ENCODE results near the gene MLLT10.
"Not testable (repeated sequence)": the region's sequence is repeated elsewhere in the genome, so short reads cannot be mapped to it uniquely, and the experiment has no call there.

The MLLT10 gene

DNA sequence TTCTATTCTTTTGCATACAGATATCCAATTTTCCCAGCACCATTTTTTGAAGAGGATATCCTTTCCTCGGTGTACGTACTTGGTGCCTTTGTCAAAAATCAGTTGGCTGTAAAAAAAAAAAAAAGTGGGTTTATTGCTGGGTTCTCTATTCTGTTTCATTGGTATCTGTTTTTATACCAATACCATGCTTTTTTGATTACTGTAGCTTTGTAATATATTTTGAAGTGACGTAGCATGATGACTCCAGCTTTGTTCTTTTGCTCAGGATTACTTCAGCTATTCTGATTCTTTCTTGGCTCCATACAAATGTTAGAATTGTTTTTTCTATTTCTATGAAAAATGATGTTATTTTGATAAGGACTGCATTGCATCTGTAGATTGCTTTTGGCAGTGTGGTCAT, 165.5 kb downstream of the MLLT10 start:
- Histone ChIP-seq H3K4me2 (no peak overlapping the region), H3K27me3 (no peaks in the 10 kb centered on the region), H3K9ac (no peak overlapping the region), H3K4me1 (peaks cover 21% of the 10 kb centered on the region), H3K36me3 (peaks cover 25% of the 10 kb centered on the region), H3K27ac (no peak overlapping the region), H3K4me3 (no peak overlapping the region), H3K9me3 (peaks cover 32% of the 10 kb centered on the region), H4K20me1 (peaks cover 38% of the 10 kb centered on the region)
- no peak for TF ChIP-seq Cebpa-rat (IDR thresholded peaks at IDR 0.05)

DNA sequence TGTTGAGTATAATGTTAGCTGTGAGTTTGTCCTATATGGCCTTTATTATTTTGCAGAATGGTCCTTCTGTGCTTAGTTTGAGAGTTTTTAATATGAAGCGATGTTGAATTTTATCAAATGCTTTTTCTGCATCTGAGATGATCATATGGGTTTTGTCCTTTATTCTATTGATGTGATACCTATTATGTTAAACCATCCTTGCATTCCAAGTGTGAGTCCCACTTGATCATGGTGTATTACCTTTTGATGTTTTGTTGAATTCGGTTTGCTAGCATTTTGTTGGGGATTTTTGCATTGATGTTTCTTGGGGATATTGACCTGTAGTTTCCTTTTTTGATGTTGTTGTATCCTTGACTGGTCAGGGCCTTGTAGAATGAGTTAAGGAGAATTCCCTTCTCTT, 166.4 kb downstream of the MLLT10 start:
- Histone ChIP-seq H3K36me3 (peaks cover 27% of the 10 kb centered on the region), H3K9ac (no peak overlapping the region), H3K4me1 (peaks cover 21% of the 10 kb centered on the region), H3K27me3 (no peaks in the 10 kb centered on the region), H3K4me2 (no peak overlapping the region), H3K4me3 (no peak overlapping the region), H3K27ac (no peak overlapping the region), H3K9me3 (peaks cover 32% of the 10 kb centered on the region), H4K20me1 (peaks cover 39% of the 10 kb centered on the region)
- no peak for TF ChIP-seq Cebpa-rat (IDR thresholded peaks at IDR 0.05)

DNA sequence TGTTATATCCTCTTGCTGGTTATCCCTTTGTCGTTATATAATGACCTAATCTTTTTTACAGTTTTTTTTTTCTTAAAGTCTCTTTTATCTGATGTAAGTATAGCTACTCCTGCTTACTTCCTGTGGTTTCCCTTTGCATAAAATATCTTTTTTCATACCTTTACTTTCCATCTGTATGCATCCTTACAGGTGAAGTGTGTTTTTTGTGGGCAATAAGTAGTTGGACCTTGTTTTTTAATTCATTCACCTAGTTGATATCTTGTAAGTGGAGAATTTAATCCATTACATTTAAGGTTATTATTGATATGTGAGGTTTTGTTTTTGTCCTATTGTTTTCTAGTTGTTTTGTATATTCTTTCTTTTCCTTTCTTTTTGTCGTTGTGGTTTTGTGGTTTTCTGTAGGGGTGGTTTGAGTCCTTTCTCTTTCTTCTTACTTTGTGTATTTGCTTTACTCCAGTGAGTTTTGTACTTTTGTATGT, 168.6 kb downstream of the MLLT10 start:
- Histone ChIP-seq H3K4me2 (peak overlapping the region; percentile 70), H3K27ac (no peak overlapping the region)

DNA sequence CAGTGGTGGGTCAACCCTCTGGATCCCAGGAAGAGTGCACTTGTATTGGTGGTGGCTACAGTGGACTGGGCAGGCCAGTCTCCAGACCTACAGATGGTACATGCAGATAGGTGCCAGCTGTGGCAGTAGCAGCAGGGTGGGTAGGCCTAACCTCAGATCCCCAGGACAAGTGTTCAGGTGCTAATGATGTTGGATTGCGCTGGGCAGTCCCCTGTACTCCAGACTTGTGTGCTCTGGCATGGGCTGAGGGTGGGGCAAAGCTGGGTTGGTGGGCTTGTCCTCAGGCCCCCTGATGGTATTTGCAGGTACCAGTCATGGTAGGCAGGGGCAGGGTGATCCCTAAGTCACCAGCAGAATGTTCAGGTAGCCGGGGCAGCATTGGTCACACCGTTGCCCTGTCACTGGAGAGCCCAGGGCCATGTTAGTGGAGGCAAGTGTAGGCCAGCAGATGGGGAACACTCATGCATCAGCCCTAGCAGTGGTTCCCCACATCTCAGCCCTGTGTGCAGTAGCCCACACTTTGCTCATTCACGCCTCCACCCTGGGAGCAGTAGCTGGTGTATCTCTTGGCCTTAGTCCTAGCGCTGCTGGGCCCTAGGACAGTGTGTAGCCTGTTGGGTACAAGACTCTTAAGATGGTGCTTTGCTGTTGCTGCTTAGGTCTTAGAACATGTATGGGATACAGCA, 171.3 kb downstream of the MLLT10 start:
- H3K9ac ChIP-seq: no peak overlapping the region
- H3K27me3 ChIP-seq: no peaks in the 10 kb centered on the region
- no peak for TF ChIP-seq Cebpa-rat (IDR thresholded peaks at IDR 0.05)
- peaks cover 15% of the 10 kb centered on the region for H3K9me3 ChIP-seq
- no peak overlapping the region for H3K27ac ChIP-seq
- H4K20me1 ChIP-seq: peaks cover 48% of the 10 kb centered on the region
- H3K36me3 ChIP-seq: peaks cover 39% of the 10 kb centered on the region
- peaks cover 21% of the 10 kb centered on the region for H3K4me1 ChIP-seq
- no peak overlapping the region for H3K4me2 ChIP-seq
- no peak overlapping the region for H3K4me3 ChIP-seq

More for the DNA sequence above, 168.6 kb downstream of the MLLT10 start:
- Histone ChIP-seq H3K9me3 (peaks cover 32% of the 10 kb centered on the region), H3K9ac (no peak overlapping the region), H3K4me1 (peaks cover 21% of the 10 kb centered on the region), H3K36me3 (peaks cover 36% of the 10 kb centered on the region), H3K27me3 (no peaks in the 10 kb centered on the region), H4K20me1 (peaks cover 48% of the 10 kb centered on the region), H3K4me3 (no peak overlapping the region)
- TF ChIP-seq Cebpa-rat (IDR thresholded peaks at IDR 0.05): no peak

DNA sequence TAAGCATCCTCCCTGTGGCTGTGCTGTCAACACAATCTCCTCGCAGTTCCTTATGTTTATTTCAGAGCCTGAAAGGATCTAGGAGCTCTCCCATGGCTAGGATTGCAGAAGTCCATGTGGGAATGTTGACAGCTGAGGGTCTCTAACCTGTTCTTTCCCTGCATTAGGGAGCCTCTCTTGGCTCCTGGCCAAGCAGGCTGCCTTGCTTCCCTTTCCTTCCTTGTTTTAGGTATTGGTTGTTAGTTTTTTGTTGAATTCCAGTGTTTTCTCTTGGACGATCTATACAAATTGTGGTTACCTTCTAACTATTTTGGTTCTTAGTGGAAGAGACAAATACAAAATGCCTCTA, 171.8 kb downstream of the MLLT10 start:
- Histone ChIP-seq H3K4me2 (no peak overlapping the region), H3K27me3 (no peaks in the 10 kb centered on the region), H3K4me1 (peaks cover 21% of the 10 kb centered on the region), H4K20me1 (peaks cover 48% of the 10 kb centered on the region), H3K4me3 (no peak overlapping the region), H3K36me3 (peaks cover 39% of the 10 kb centered on the region), H3K27ac (no peak overlapping the region), H3K9me3 (peaks cover 10% of the 10 kb centered on the region), H3K9ac (no peak overlapping the region)
- no peak for TF ChIP-seq Cebpa-rat (IDR thresholded peaks at IDR 0.05)

DNA sequence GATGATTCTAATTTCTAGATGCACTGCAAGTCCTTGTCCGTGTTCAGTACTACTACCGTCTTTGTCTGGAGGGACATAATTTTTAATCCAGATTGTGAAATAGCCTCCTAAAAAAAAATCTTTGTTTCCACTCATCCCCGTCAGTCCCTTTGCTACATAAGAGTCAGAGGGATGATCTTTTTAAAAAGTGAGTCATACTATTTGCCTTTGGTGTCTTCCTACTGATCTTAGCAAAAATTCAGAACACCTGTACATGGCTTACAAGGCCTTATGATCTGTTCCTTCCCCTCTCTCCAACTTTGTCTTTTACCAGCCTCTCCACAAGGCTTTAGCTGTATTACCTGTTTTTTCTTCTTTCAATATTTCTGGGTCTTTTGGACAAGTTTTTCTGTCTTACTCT, 173.5 kb downstream of the MLLT10 start:
- no peak overlapping the region for H3K9ac ChIP-seq
- peaks cover 49% of the 10 kb centered on the region for H3K36me3 ChIP-seq
- no peak overlapping the region for H3K27ac ChIP-seq
- TF ChIP-seq Cebpa-rat (IDR thresholded peaks at IDR 0.05): no peak
- H3K4me1 ChIP-seq: peaks cover 17% of the 10 kb centered on the region
- peaks cover 35% of the 10 kb centered on the region for H4K20me1 ChIP-seq
- no peak overlapping the region for H3K4me3 ChIP-seq
- no peaks in the 10 kb centered on the region for H3K27me3 ChIP-seq
- H3K9me3 ChIP-seq: no peaks in the 10 kb centered on the region
- no peak overlapping the region for H3K4me2 ChIP-seq

DNA sequence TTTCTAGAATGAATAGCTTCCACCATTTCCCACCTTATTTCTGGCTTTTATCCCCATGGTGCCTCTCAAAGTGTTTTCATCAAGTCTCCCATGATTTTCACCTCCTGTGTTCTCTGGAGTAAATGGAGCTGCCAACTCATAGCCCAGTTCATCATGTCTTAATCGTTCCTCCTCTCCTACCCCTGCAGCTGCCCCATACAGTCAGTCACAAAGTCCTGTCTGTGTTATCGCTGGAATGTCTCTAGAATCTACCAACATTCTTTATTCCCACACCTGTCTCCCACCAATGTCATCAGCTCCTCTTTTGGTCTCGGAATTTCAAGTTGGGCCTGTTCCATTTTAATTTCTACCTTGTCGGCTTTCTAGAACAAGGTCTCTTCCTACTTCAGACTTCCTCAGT, 178.9 kb downstream of the MLLT10 start:
- Histone ChIP-seq H3K4me3 (no peak overlapping the region), H3K9me3 (no peaks in the 10 kb centered on the region), H3K9ac (no peak overlapping the region), H3K4me2 (no peak overlapping the region), H3K4me1 (no peaks in the 10 kb centered on the region), H3K27me3 (no peaks in the 10 kb centered on the region), H4K20me1 (0 out of 2 replicates have a peak, but pooled peaks cover 7% of the 10 kb centered on the region), H3K36me3 (peaks cover 70% of the 10 kb centered on the region), H3K27ac (no peak overlapping the region)
- no peak for TF ChIP-seq Cebpa-rat (IDR thresholded peaks at IDR 0.05)

DNA sequence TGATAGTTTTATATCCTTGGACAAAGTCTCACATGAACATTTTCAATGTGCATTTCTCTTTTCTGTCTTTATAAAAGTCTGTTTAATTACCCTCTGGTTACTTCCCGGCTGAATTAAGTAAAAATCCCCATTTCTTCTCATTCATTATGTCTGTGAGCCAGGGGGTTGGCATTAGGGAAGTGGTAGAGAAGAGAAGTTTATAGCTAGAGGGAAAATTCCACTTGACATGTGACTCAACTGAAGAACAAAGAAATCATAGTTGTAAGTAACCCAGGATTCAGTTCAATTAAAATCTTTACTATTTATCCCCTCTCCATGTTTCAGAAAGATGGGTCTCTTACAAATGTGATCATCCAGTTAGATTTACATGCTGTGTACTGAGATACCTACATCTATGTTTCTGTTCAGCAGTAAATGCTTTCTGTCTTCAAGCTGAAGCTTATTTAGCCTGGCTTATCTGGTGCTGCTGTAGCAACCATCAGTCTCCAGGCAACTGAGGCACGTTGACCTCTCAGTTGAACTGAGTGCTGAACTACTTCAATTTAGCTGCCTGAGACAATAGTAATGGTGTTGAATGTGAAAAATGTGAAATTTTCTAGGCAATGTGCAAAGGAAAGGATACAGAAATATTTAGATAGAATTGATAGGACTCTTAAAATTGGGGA, 181.6 kb downstream of the MLLT10 start:
- no peak overlapping the region for H3K4me2 ChIP-seq
- H3K9me3 ChIP-seq: no peaks in the 10 kb centered on the region
- peaks cover 63% of the 10 kb centered on the region for H3K36me3 ChIP-seq
- H3K27ac ChIP-seq: no peak overlapping the region
- no peaks in the 10 kb centered on the region for H3K27me3 ChIP-seq
- H3K4me3 ChIP-seq: no peak overlapping the region
- H3K4me1 ChIP-seq: no peaks in the 10 kb centered on the region
- TF ChIP-seq Cebpa-rat (IDR thresholded peaks at IDR 0.05): no peak
- H4K20me1 ChIP-seq: 0 out of 2 replicates have a peak, but pooled peaks cover 7% of the 10 kb centered on the region
- no peak overlapping the region for H3K9ac ChIP-seq

DNA sequence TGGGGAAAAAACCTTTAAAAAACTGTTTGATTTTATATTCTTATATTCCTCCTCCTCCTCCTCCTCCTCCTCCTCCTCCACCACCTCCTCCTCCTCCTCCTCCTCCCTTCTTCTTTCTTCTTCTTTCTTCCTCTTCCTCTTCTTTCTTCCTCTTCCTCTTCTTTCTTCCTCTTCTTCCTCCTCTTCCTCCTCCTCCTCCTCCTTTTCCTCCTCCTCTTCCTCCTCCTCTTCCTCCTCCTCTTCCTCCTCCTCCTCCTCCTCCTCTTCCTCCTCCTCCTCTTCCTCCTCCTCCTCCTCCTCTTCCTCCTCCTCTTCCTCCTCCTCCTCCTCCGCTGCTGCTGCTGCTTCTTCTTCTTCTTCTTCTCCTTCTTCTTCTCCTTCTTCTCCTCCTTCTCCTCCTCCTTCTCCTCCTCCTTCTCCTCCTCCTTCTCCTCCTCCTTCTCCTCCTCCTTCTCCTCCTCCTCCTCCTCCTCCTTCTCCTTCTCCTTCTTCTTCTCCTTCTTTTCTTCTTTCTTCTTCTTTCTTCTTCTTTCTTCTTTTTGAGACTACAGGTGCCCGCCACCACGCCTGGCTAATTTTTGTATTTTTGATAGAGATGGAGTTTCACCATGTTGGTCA, 183.5 kb downstream of the MLLT10 start:
- H3K27me3 ChIP-seq, H3K9ac ChIP-seq, H3K4me1 ChIP-seq, H4K20me1 ChIP-seq, H3K4me2 ChIP-seq, H3K4me3 ChIP-seq, H3K27ac ChIP-seq, H3K9me3 ChIP-seq: not testable (repeated sequence)
- peaks cover 56% of the 10 kb centered on the region for H3K36me3 ChIP-seq

DNA sequence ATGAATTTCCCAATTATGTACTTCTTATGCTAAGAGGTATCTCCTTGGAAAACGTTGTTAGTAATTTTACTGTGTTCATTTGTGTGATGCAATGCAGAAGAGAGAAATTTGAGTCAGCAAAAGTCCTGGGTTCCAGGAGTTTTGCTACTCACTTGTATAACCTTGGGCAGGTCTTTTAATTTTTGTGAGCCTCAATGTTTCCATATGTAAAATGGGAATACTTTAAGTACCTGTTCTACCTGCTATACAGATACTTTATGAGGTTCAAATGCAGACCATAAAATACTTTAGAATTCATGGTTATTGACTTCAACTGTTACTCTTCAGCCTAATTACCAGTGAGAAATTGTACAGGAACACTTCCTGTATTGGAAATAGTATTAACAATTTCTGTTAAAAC, 185.5 kb downstream of the MLLT10 start:
- Histone ChIP-seq H3K4me1 (peaks cover 11% of the 10 kb centered on the region), H3K4me3 (no peak overlapping the region), H3K4me2 (no peak overlapping the region), H3K36me3 (peaks cover 38% of the 10 kb centered on the region), H3K27me3 (no peaks in the 10 kb centered on the region), H3K9ac (no peak overlapping the region), H3K27ac (no peak overlapping the region), H4K20me1 (peaks cover 22% of the 10 kb centered on the region; the same call in 1 of the 2 replicates), H3K9me3 (no peaks in the 10 kb centered on the region)
- no peak for TF ChIP-seq Cebpa-rat (IDR thresholded peaks at IDR 0.05)
